ENCODE data around the gene XPC. TPM values are rescaled to one million over a fixed set of nuclear protein-coding genes. Genes with fewer than 3 reads are reported as not detected.
A peak's percentile ranks its signal among the peaks of the same experiment; 100 is the strongest.

The XPC gene
- total RNA-seq, 1 donor: 61.6 TPM

DNA sequence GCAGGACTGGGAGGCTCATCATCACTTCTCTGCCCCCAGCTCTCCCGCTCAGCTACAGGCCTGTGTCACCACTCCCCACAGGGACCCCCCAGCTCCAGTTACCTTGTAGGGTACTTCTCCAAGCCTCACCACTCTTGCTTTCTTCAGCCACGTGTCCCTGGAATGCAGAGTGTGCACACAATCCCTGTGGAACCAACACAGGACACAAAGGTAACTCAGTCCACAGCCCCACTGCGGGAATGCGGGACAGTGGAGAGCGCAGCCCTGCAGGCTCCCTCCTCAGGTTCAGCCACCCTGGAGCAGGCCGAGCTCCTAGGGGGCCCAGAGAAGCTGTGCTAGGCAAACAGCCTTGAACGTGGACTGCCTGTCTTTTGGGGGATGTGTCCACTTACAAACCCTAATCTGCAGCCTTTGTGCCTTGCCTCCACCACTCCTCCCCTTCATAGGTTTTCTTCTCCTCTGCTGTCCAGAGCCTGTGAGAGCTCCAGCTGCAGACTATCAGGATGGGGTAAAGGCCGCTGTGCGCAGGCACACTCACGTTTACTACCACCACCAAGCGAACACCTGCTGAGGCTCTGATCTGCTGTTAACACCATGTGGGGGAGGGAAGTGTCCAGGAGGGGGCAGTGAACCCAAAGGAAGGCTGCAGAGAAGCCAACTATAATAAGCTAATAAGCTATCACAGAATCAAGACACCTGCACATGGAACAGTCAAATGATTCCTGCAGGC, 26.0 kb downstream of the XPC start:
- H3K4me3 ChIP-seq (ENCODE audit: low read depth, low read length): no peak overlapping the region
- peak; percentile 27 for TF ChIP-seq CTCF (IDR thresholded peaks at IDR 0.05; ENCODE audit: insufficient read depth, low read length)
- DNase-seq (ENCODE audit: low read depth): no peak

- DNase-seq (ENCODE audit: low read depth): no peak
- no peak overlapping the region for H3K4me3 ChIP-seq (ENCODE audit: low read depth, low read length)
- TF ChIP-seq CTCF (IDR thresholded peaks at IDR 0.05; ENCODE audit: insufficient read depth, low read length): no peak
These were observed 26.8 kb downstream of the XPC start for GRCh38 chr3:14151471-14152083.

DNA sequence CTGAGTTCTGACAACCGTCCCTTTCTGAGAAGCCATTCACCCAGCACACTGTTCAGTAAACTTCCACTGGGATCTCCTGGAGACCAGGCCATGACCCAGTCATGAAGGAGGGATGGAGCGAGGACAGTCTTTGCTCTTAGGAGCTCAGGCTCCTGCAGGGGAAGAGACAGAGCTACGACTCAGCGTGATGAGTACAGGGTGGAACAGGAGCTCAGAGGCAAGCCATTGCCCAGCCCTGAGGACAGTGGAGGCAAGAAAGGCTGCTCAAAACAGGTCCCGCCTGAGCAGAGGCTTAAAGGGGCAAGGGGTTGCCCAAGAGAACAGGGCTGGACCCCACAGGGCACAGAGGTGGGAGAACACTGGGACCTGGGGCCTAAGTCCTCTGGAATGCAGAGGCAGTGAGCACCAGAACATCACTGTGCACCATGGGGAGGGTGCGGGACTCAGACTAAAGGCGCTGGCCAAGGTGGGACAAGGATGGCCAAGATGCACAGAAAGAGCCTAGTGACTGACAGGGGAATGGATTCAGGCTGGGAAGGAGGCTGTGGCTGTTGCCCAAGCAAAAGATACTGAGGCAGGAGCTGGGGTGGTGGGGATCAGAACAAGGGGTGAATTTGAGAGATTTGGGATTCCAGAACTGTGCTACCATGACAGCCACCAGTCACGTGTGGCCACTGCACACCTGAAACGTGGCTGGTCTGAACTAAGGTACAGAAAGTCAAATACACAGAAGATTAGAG, 27.7 kb downstream of the XPC start:
- no peak overlapping the region for H3K4me3 ChIP-seq (ENCODE audit: low read depth, low read length)
- no peak for TF ChIP-seq CTCF (IDR thresholded peaks at IDR 0.05; ENCODE audit: insufficient read depth, low read length)
- no peak for DNase-seq (ENCODE audit: low read depth)

DNA sequence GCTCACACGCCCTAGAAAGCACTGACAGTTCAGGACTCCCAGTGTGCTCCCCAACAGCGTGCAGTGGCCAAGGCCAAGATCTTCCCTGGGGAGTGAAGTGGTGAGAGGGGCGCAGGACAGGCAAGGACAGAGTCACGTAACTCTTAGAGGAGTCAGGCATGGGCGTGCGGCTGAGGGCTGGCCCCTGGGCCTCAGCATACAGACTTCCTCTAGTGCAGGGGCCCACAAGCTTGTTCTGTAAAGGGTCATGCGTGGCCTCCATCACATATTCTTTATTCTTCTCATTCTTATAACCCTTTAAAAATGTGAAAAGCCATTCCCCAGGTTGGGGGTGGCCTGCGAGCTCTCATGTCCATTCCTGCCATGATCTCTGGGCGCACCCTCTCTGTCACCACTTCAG, 28.3 kb downstream of the XPC start:
- no peak overlapping the region for H3K4me3 ChIP-seq (ENCODE audit: low read depth, low read length)
- TF ChIP-seq CTCF (IDR thresholded peaks at IDR 0.05; ENCODE audit: insufficient read depth, low read length): no peak
- no peak for DNase-seq (ENCODE audit: low read depth)

DNA sequence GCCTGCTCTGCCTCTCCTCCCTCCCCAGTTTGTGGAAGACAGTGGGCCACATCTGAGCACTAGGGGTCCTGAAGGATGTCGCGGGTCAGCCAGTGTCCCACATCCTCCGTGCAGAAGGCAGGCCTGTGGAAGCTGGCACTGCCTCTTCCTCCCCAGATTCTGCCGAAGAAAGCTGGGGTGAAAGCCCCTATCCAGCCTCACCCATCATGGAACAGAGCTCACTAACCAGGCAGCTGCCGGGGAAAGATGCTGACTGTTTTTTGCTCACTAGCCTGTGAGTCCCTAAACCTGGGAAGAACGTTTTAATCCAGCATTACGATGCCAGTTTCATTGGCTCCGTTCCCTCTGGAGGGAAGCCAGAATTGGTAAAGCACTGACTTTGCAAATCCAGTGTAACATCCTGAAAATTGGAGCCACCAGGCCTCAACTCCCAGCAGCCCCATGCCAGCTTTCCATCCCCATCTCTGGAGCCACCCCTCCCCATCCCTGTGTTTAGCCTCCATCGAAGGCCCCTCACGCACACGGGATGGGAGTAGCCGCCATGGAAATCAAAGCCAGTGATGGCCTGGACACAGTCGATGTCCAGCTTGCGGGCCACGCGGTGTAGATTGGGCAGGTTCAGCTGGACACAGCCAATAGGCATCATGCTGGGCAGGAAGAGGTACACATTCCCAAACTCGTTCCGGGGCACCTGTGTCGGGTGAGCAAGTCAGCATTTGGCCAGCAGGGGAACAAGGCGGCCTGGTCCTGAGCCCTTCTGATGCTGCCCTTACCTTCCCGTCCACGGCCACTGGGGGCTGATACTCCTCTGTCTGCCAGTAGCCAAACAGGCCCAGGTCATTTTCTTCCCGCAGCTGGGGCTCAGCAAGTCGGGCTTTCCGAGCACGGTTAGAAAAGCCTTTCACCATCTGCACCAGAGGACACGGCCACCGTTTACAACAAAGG, 30.1 kb downstream of the XPC start:
- H3K4me3 ChIP-seq (ENCODE audit: low read depth, low read length): no peak overlapping the region
- no peak for DNase-seq (ENCODE audit: low read depth)
- peak; percentile 11 for TF ChIP-seq CTCF (IDR thresholded peaks at IDR 0.05; ENCODE audit: insufficient read depth, low read length)

- no peak for TF ChIP-seq CTCF (IDR thresholded peaks at IDR 0.05; ENCODE audit: insufficient read depth, low read length)
- DNase-seq (ENCODE audit: low read depth): no peak
- H3K4me3 ChIP-seq (ENCODE audit: low read depth, low read length): no peak overlapping the region
These were observed 30.8 kb downstream of the XPC start for GRCh38 chr3:14147617-14148016.

Data from fibroblast of the aortic adventitia (primary cell).